PC-3 (cell line): ENCODE results near the gene DLGAP4. TPM values are rescaled to one million over a fixed set of nuclear protein-coding genes. Genes with fewer than 3 reads are reported as not detected.

Experiments
- ATAC-seq: fragments of 200-7000 bp; cut with Tn5 transposase; 2 replicates; pipeline ENCODE4 v1.9.1; 2020; ENCODE audit warnings: mild to moderate bottlenecking, moderate library complexity
- BruUV-seq: library from RNA; stranded (reverse); fragments of 400-500 nt; replicated peaks from 2 replicates; lab custom pipeline; 2021; lab: Mats Ljungman, UMichigan
- CTCF ChIA-PET: fragments of 300-600 bp; sonication (Branson Sonifier 250); formaldehyde crosslinking; loops from one replicate; lab custom pipeline; 2022; ENCODE audit warnings: antibody characterized with exemption; lab: Charles Lee
- POLR2A ChIA-PET: fragments of 300-600 bp; sonication (Branson Sonifier 250); formaldehyde crosslinking; loops from one replicate; lab custom pipeline; 2022; ENCODE audit warnings: antibody characterized with exemption; ENCODE audit not compliant: unreplicated experiment; lab: Charles Lee
- DNase-seq: peaks from one replicate; pipeline ENCODE4 v3.0.0-alpha.2; 2015
- H2AFZ ChIP-seq: fragments of 300-600 bp; sonication (generic); 2 replicates; pipeline ENCODE4 v1.6.0; 2016; ENCODE audit warnings: antibody characterized with exemption, low read length
- H3F3A ChIP-seq: fragments of 300-600 bp; sonication (generic); one replicate; pipeline ENCODE4 v1.6.0; 2017; ENCODE audit warnings: antibody characterized with exemption, low read length, control low read depth, mild to moderate bottlenecking; ENCODE audit not compliant: unreplicated experiment
- H3K27ac ChIP-seq: fragments of 300-600 bp; sonication (generic); 2 replicates; pipeline ENCODE4 v1.5.1; 2016; ENCODE audit warnings: mild to moderate bottlenecking, low read length
- H3K27me3 ChIP-seq: fragments of 300-600 bp; sonication (generic); 2 replicates; pipeline ENCODE4 v1.6.1; 2016; ENCODE audit warnings: low read length, mixed read lengths
- H3K36me3 ChIP-seq: fragments of 300-600 bp; sonication (generic); 2 replicates; pipeline ENCODE4 v1.6.1; 2016; ENCODE audit warnings: low read depth, mixed run types, low read length, mixed read lengths
- H3K4me1 ChIP-seq: fragments of 300-600 bp; sonication (generic); 2 replicates; pipeline ENCODE4 v1.5.1; 2016; ENCODE audit warnings: low read length; ENCODE audit not compliant: insufficient read depth
- H3K4me2 ChIP-seq: fragments of 300-600 bp; sonication (generic); 2 replicates; pipeline ENCODE4 v1.6.0; 2016; ENCODE audit warnings: low read length
- H3K4me3 ChIP-seq: fragments of 300-600 bp; sonication (generic); 2 replicates; pipeline ENCODE4 v1.5.1; 2016; ENCODE audit warnings: mild to moderate bottlenecking, low read length, mixed read lengths
- H3K79me2 ChIP-seq: fragments of 300-600 bp; sonication (generic); 2 replicates; pipeline ENCODE4 v1.6.1; 2017; ENCODE audit warnings: low read length, mixed read lengths
- H3K9ac ChIP-seq: fragments of 300-600 bp; sonication (generic); 2 replicates; pipeline ENCODE4 v1.6.0; 2016; ENCODE audit warnings: mild to moderate bottlenecking, low read length
- H3K9me2 ChIP-seq: fragments of 300-600 bp; sonication (generic); replicated peaks from 2 replicates; pipeline ENCODE4 v1.6.1; 2016; ENCODE audit warnings: mixed run types, low read length, mixed read lengths
- H3K9me3 ChIP-seq: fragments of 300-600 bp; sonication (generic); 2 replicates; pipeline ENCODE4 v1.6.1; 2016; ENCODE audit warnings: low read length, mixed read lengths
- H4K20me1 ChIP-seq: fragments of 300-600 bp; sonication (generic); 2 replicates; pipeline ENCODE4 v1.6.1; 2016; ENCODE audit warnings: low read length, mixed read lengths
- EZH2 ChIP-seq: fragments of 300-600 bp; sonication (generic); IDR thresholded peaks from one replicate; pipeline ENCODE4 v1.6.1; 2017; ENCODE audit warnings: antibody characterized with exemption, mild to moderate bottlenecking, low read length; ENCODE audit not compliant: unreplicated experiment
- EZH2phosphoT487 ChIP-seq: fragments of 300-600 bp; sonication (generic); IDR thresholded peaks from 2 replicates; pipeline ENCODE4 v1.6.1; 2018; ENCODE audit warnings: mild to moderate bottlenecking, antibody characterized with exemption, low read length, borderline replicate concordance
- intact Hi-C: fragments of 100-400 bp; cut with micrococcal nuclease; formaldehyde crosslinking; loops from 2 replicates; pipeline ENCODE4 v1.9.0; 2023
- total RNA-seq: library from RNA; depleted of rRNA; stranded (reverse); fragments of >200 nt; gene quantifications from 2 replicates; pipeline ENCODE4 v1.2.3, GENCODE V29; 2014
- TF ChIP-seq, protein P1 (sequence below): fragments of 300-600 bp; sonication (generic); conservative IDR thresholded peaks from 2 replicates; pipeline ENCODE4 v1.5.1; 2017; ENCODE audit warnings: antibody characterized with exemption, low read depth, mild to moderate bottlenecking, low read length

DLGAP4 gene
- total RNA-seq, 1 experiment from 2014 or later, result 21.0 TPM

DNA sequence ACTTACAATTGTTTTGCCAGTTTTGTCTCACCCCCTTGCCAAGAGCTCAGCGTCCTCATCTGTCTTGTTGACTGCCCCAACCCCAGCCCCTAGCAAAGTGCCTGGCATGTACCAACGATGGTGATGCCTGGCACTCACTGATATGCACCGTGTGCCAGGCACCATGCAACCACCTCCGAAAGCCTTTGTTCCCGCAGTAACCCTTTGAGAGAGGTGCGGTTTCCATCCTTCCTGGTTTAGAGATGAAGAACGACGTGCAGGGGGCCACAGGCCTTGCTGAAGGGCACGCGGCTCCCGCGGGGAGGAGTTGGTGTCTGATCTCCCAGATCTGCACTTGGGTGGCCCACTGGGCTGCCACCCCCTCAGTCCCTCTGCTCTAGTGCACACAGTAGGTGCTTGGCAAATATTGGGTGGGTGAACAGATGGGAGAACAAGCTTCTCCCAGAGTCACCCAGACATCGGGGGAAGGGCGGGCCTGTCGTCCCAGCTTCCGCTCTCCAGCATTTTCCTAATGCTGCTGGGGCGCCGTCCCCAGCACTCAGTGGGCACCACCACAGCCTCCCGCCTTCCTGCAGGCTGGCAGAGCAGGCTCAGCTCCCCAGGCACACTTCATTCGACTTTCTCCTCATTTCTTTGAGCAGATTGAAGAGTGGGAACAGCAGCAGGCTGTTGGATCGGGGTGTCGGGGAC, 35.3 kb downstream of the DLGAP4 start:
- Histone ChIP-seq H3K27ac (no peak overlapping the region), H3K4me2 (no peak overlapping the region), H3K9me2 (no peaks in the 10 kb centered on the region), H3K4me1 (no peaks in the 10 kb centered on the region), H3K4me3 (no peak overlapping the region), H3K27me3 (no peaks in the 10 kb centered on the region), H2AFZ (no peak overlapping the region), H3K79me2 (no peaks in the 10 kb centered on the region), H3K9ac (no peak overlapping the region), H3K9me3 (no peaks in the 10 kb centered on the region), H3F3A (no peaks in the 10 kb centered on the region), H3K36me3 (no peaks in the 10 kb centered on the region), H4K20me1 (no peaks in the 10 kb centered on the region)
- TF ChIP-seq EZH2phosphoT487, result no peak
- TF ChIP-seq, protein P1, sequence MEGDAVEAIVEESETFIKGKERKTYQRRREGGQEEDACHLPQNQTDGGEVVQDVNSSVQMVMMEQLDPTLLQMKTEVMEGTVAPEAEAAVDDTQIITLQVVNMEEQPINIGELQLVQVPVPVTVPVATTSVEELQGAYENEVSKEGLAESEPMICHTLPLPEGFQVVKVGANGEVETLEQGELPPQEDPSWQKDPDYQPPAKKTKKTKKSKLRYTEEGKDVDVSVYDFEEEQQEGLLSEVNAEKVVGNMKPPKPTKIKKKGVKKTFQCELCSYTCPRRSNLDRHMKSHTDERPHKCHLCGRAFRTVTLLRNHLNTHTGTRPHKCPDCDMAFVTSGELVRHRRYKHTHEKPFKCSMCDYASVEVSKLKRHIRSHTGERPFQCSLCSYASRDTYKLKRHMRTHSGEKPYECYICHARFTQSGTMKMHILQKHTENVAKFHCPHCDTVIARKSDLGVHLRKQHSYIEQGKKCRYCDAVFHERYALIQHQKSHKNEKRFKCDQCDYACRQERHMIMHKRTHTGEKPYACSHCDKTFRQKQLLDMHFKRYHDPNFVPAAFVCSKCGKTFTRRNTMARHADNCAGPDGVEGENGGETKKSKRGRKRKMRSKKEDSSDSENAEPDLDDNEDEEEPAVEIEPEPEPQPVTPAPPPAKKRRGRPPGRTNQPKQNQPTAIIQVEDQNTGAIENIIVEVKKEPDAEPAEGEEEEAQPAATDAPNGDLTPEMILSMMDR, result no peak
- no peak for TF ChIP-seq EZH2
- no TSS peak for BruUV-seq
- CTCF ChIA-PET, result no interaction called here
- ATAC-seq, result no peak
- intact Hi-C loops, result no loop called here
- POLR2A ChIA-PET, result no interaction called here
- no peak for DNase-seq

GRCh38 chr20:36342331-36343120, 36.4 kb downstream of the DLGAP4 start:
- ChIA-PET CTCF (no interaction called here), POLR2A (no interaction called here)
- no peaks in the 10 kb centered on the region for H3K4me1 ChIP-seq
- ATAC-seq (no peak), DNase-seq (no peak)
- no peaks in the 10 kb centered on the region for H3F3A ChIP-seq
- no peaks in the 10 kb centered on the region for H3K36me3 ChIP-seq
- no peak overlapping the region for H3K9ac ChIP-seq
- H3K27ac ChIP-seq, result no peak overlapping the region
- intact Hi-C loops, result no loop called here
- H3K4me3 ChIP-seq, result no peak overlapping the region
- no peak overlapping the region for H3K4me2 ChIP-seq
- H4K20me1 ChIP-seq, result no peaks in the 10 kb centered on the region
- H3K27me3 ChIP-seq, result no peaks in the 10 kb centered on the region
- BruUV-seq, result no TSS peak
- H3K79me2 ChIP-seq, result no peaks in the 10 kb centered on the region
- H3K9me2 ChIP-seq, result no peaks in the 10 kb centered on the region
- H3K9me3 ChIP-seq, result no peaks in the 10 kb centered on the region
- no peak for TF ChIP-seq EZH2
- TF ChIP-seq, protein P1, result 0 out of 2 replicates have a peak, but pooled peaks have one; percentile 13
- H2AFZ ChIP-seq, result no peak overlapping the region

DNA sequence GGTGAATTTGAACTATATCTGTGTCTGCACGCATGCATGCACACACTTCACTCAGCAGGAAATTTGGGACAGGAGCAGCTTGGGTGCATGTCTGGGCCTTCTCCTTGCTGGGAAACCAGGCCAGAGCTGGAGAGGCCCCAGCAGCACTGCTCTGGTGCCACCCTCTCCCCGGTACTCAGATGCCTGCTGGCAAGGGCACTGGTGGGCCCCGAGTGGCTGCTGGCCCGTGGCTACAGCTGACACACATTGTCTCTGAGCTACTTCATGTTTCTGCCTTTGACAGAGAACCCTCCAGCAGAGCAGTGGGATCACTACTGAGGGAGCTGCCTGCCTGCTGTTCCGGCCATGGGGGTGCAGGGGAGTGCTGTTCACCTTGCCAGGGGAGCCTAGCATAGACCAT, 37.5 kb downstream of the DLGAP4 start:
- no peak overlapping the region for H3K4me3 ChIP-seq
- TF ChIP-seq EZH2phosphoT487, result no peak
- TF ChIP-seq EZH2, result no peak
- TF ChIP-seq, protein P1, result no peak
- BruUV-seq, result no TSS peak
- ATAC-seq (no peak), DNase-seq (no peak)
- intact Hi-C loops, result no loop called here
- H3K27ac ChIP-seq, result no peak overlapping the region
- H3K9ac ChIP-seq, result no peak overlapping the region
- no peaks in the 10 kb centered on the region for H3K4me1 ChIP-seq
- H3K79me2 ChIP-seq, result no peaks in the 10 kb centered on the region
- POLR2A ChIA-PET, result interaction anchor here (0.5 to 0.7 kb wide), 2 partner anchors 105 to 644 kb away, joined by 3 to 16 read pairs; partner anchors contain the start of genes NFS1 and ROMO1
- H3K27me3 ChIP-seq, result no peaks in the 10 kb centered on the region
- H3F3A ChIP-seq, result no peaks in the 10 kb centered on the region
- H2AFZ ChIP-seq, result no peak overlapping the region
- no peaks in the 10 kb centered on the region for H4K20me1 ChIP-seq
- no peaks in the 10 kb centered on the region for H3K36me3 ChIP-seq
- H3K9me2 ChIP-seq, result no peaks in the 10 kb centered on the region
- no peaks in the 10 kb centered on the region for H3K9me3 ChIP-seq
- CTCF ChIA-PET, result no interaction called here
- H3K4me2 ChIP-seq, result no peak overlapping the region
